ENCODE data around the gene CEMIP. TPM values are rescaled to one million over a fixed set of nuclear protein-coding genes. Genes with fewer than 3 reads are reported as not detected.

Gene CEMIP
- total and polyA plus RNA-seq, 2 of the 13 experiments (the other 11 are each of a cell fraction or from before 2014, with no cell fraction given), result 4.3 to 28.5 TPM

- TF ChIP-seq ATF5 (CRISPR knock-in tag; IDR thresholded peaks at IDR 0.05; ENCODE audit: low read depth) (no peak), ZNF143 (CRISPR knock-in tag; IDR thresholded peaks at IDR 0.05) (no peak), ZMAT5 (CRISPR knock-in tag; IDR thresholded peaks at IDR 0.05; ENCODE audit: borderline replicate concordance, low read depth) (no peak), EED (CRISPR knock-in tag; IDR thresholded peaks at IDR 0.05) (no peak), RAD21 (CRISPR knock-in tag; IDR thresholded peaks at IDR 0.05) (peak; percentile 71), ZBTB44 (CRISPR knock-in tag; IDR thresholded peaks at IDR 0.05) (no peak), CREBL2 (CRISPR knock-in tag; IDR thresholded peaks at IDR 0.05; ENCODE audit: borderline replicate concordance) (no peak), ZNF275 (CRISPR knock-in tag; IDR thresholded peaks at IDR 0.05; ENCODE audit: borderline replicate concordance) (no peak), ZNF382 (CRISPR knock-in tag; IDR thresholded peaks at IDR 0.05; ENCODE audit: borderline replicate concordance) (no peak), MYC (CRISPR knock-in tag; IDR thresholded peaks at IDR 0.05; ENCODE audit: borderline replicate concordance) (no peak), FLYWCH1 (CRISPR knock-in tag; IDR thresholded peaks at IDR 0.05) (no peak), ZNF207 (IDR thresholded peaks at IDR 0.05; ENCODE audit: borderline replicate concordance) (no peak), YEATS4 (CRISPR knock-in tag; IDR thresholded peaks at IDR 0.05; ENCODE audit: borderline replicate concordance) (no peak), ELF3 (CRISPR knock-in tag; IDR thresholded peaks at IDR 0.05) (0 out of 2 replicates have a peak, but pooled peaks have one; percentile 27), NFE2L2 (IDR thresholded peaks at IDR 0.05; ENCODE audit: low read length) (no peak), TRAFD1 (CRISPR knock-in tag; IDR thresholded peaks at IDR 0.05; ENCODE audit: borderline replicate concordance) (no peak), HNRNPK (IDR thresholded peaks at IDR 0.05; ENCODE audit: low read depth, low read length, poor library complexity, severe bottlenecking) (no peak)
Measured at GRCh38 chr15:80970018-80970657, 191.0 kb downstream of the CEMIP start (continued).
